HG03097 (cell line): ENCODE results near the gene FSTL3.
"Not testable (repeated sequence)": the region's sequence is repeated elsewhere in the genome, so short reads cannot be mapped to it uniquely, and the experiment has no call there.

Experiments used
- ATAC-seq: cut with Tn5 transposase; IDR thresholded peaks from one replicate; pipeline ENCODE4 v1.9.1; 2021; ENCODE audit not compliant: unreplicated experiment, low FRiP score

FSTL3 gene

DNA sequence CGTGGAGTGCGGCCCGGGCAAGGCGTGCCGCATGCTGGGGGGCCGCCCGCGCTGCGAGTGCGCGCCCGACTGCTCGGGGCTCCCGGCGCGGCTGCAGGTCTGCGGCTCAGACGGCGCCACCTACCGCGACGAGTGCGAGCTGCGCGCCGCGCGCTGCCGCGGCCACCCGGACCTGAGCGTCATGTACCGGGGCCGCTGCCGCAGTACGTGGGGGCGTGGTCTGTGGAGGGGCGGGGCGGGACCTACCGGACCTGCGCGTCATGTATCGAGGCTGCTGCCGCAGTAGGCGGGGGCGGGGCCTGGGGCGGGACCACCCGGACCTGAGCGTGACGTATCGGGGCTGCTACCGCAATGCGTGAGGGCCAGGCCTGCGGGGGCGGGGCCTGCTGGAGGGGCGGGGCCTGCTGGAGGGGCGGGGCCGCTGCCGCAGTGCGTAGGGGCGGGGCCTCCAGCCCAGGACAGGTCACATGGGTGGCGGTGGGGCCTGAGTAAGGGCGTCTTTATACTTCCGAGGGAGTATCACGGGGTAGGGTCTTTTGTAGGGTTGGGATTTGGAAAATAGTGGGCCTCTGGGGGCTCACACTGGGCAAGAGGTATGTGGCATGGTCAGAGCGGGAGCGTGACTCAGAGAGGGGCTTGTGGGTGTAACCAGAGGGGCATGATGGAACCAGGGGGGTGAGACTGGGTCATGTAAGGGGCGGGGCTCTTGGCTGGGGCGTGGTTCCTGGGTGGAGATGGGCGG is 4.3 kb downstream of the FSTL3 start:
- ATAC-seq, result peak; percentile 75

- no peak for ATAC-seq
Observed at GRCh38 chr19:681029-682019, 5.1 kb downstream of the FSTL3 start.

- ATAC-seq, result no peak
Observed at GRCh38 chr19:682678-683320, 6.6 kb downstream of the FSTL3 start.

DNA sequence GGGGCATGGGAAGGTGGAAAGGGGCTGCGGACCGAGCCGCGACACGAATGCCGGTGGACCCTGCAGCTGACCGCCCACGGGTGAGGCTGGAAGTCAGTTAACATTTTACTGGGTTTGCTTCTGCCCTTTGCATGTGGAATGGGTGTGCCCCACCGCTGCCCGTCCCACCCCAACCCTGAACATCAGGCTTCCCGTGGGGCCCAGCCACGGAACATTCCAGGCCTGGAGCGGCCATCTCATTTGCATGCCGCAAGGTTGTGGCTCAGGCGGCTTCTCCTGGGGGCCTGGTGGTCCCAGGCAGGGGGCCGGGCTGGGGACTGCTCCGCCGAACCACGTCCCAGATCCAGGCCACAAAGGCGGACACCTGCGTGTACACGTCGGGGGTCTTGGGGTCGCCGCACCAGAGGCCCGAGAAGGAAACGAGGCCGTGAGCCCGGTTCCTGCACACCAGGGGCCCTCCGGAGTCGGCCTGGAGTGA is 9.3 kb downstream of the FSTL3 start:
- ATAC-seq, result no peak

DNA sequence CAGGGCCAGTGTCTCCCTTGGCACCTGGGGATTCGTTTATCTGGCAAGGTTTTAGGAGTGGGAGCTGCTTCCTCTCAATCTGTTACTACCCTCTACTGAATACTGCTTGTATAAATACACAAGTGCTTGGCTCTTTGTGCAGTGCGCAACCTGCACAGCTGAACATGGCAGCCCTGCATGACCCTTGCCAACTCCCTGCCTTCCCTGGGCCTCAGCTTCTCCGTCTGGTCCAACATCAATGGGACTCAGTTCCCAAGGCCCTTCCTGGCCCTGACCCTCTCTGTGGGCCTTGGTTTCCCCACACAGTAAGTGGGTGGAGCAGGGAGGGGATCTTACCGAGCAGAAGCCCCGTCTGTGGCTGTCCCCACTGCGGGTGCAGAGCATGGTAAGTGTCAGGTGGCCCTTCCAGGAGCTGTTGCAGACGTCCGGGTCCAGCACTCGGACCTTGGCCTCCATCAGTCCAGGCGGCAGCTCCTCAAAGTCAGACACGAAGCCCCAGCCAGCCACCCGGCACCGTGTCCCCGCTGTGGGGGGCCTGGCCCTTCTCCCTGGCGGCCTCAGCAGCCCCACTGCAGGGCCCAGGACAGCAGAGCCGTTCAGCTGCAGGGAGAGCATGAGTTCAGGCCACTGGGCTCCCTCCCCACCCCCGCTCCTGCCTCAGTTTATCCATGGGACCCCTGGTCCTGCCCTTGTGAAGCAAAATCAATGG is 10.6 kb downstream of the FSTL3 start:
- no peak for ATAC-seq

DNA sequence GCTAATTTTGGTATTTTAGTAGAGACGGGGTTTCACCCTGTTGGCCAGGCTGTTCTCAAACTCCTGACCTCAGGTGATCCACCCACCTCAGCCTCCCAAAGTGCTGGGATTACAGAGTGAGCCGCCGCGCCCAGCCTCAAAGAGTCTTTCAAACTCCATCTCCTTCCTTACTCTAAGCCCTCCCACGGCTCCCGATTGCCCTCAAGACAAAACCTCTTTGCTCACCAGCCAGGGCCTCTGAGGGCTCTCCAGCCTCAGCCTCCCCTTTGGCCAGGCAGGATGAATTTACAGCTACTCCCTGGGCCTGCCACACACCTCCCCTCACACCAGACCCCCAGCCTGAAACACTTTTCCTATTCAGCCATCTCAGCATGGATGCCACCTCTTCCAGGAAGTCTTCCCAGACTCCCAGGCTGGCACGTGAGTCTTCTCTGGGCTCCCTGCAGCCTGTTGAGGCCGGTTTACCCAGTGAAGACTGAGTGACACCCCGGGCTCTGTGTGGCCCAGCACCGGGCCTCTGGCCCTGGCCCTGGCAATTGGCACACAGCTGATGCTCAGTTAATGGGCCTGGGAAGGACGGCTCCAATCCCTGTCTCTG is 11.5 kb downstream of the FSTL3 start:
- no peak for ATAC-seq

- ATAC-seq, result no peak
Observed at GRCh38 chr19:688214-688613, 12.0 kb downstream of the FSTL3 start.

GRCh38 chr19:688992-689391 is 12.8 kb downstream of the FSTL3 start:
- no peak for ATAC-seq

DNA sequence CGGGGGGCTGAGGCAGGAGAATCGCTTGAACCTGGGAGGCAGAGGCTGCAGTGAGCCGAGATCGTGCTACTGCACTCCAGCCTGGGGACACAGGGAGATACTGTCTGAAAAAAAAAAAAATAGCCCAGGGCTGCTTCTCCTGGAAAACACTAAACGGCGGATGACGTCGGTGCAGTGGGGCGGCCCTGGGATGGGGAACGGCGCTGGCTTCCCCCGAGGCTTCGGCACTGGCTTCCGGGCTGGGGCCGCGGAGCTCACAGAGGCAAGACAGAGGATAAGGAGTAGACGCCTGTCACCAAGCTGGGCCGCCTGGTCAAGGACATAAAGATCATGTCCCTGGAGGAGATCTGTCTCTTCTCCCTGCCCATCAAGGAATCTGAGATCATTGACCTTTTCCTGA is 14.0 kb downstream of the FSTL3 start:
- no peak for ATAC-seq

GRCh38 chr19:694481-695351 is 18.5 kb downstream of the FSTL3 start:
- ATAC-seq, result no peak

DNA sequence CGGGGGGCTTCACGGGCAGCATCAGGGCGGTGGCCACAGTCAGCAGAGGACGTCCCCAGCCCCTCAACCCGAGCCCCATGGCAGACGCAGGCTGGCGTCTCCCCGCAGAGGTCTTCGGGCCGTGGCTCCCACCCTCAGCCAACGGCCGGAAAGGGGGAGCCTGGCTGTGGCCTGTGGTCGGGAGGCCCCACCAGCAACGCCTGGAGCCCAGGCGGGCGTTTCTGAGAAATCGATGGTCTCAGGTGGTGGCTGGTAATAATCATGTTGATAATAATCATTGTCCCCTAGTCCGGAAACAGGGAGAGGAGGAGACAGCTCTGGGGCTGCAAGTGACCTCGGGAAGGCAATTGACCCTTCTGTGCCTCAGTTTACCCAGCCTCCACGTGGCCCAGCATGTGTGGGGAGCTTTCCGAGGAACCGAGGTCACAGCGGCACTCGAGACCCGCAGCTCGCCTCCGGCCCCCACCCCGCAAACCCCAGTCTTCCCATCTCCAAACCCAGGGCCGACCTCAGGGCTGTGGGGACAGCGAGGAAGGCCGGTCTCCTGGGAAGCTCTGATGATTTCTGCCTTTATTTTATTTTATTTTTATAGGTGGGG is 19.3 kb downstream of the FSTL3 start, which contains the start of gene PRSS57:
TSS of gene PRSS57 (minus strand) at position 101 of the 598 bp plus-strand sequence. CDS start at position 79, 22 bp downstream.
- no peak for ATAC-seq

DNA sequence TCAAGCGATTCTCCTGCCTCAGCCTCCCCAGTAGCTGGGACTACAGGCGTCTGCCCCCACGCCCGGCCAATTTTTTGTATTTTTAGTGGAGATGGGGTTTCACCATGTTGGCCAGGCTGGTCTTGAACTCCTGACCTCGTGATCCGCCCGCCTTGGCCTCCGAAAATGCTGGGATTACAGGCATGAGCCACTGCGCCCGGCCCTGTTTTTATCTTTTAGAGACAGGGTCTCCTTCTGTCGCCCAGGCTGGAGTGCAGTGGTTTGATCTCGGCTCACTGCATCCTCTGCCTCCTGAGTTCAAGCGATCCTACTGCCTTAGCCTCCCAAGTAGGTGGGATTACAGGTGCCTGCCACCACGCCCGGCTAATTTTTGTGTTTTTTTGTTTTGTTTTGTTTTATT is 22.3 kb downstream of the FSTL3 start:
- ATAC-seq, result not testable (repeated sequence)

DNA sequence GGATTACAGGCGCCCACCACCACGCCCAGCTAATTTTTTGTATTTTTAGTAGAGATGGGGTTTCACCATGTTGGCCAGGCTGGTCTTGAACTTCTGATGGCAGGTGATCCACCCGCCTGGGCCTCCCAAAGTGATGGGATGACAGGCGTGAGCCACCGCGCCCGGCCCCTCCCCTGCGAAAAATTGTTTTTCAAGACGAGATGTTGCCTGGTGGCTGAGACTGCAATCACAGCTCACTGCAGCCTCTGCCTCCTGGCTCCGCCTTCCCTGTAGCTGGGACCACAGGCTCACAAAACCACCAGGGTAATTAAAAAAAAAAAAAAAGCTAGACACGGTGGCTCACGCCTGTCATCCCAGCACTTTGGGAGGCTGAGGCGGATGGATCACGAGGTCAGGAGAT is 23.7 kb downstream of the FSTL3 start:
- not testable (repeated sequence) for ATAC-seq

DNA sequence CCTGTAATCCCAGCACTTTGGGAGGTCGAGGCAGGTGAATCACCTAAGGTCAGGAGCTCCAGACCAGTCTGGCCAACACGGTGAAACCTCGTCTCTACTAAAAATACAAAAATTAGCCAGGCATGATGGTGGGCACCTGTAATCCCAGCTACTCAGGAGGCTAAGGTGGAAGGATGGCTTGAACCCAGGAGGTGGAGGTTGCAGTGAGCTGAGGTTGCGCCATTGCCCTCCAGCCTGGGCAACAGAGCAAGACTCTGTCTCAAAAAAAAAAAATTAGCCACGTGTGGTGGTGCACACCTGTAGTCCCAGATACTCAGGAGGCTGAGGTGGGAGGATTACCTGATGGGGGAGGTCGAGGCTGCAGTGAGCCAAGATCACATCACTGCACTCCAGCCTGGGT is 26.7 kb downstream of the FSTL3 start:
- not testable (repeated sequence) for ATAC-seq

DNA sequence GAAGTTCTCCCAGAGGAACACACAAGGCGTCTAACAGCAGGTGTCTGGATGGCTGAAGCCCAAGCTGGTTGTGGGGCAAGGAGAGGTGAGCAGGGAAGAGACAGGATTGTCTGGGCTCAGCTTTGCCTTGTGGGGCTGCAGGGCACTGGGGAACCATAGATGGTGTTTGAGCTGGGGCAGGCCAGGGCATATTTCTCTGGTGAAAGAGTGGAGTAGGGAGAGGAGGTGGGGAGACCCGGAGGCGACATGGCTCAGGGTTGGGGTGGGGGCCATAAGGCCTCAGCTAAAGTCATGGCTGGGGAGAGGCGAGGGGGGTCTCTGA is 27.1 kb downstream of the FSTL3 start:
- no peak for ATAC-seq

DNA sequence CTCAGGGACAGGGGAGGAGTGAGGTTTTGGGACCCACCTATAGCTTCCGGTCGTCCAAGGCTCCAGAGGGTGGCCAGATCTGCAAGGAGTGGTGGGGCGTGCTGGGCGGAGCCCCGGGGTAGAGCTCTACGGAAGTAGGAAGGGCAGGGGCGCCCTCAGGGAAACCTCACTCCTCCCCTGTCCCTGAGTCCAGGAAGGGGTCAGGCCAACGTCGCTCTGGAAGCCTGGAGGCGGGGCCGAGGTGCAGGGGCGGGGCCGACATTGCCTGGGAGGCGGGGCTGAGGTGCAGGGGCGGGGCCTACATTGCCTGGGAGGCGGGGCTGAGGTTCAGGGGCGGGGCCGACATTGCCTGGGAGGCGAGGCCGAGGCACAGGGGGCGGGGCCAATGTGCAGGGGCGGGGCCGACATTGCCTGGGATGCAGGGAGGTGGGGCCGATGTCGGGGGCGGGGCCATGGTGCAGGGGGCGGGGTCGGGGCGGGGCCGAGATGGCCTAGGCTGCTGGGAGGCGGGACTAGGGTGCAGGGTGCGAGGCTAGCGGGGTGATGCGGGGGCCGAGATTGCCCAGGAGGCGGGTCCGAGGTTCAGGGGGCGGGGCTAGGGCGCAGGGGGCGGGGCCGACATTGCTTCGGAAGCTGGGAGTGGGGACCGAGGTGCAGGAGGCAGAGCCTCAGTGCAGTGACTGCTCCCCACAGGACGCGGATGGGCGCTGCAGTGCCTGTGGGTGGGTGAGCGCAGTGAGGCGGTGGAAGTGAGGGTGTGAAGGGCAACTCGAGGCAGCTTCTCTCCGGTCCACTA is 27.7 kb downstream of the FSTL3 start:
- ATAC-seq, result no peak

GRCh38 chr19:704447-704741 is 28.2 kb downstream of the FSTL3 start:
- ATAC-seq, result no peak
